HUES64 (cell line): ENCODE results near the gene FTO.

ENCODE experiments used
- H3K27ac ChIP-seq: 2 replicates; pipeline ENCODE4 v1.7.0; 2013; ENCODE audit warnings: low read depth, low read length, inconsistent platforms
- H3K27me3 ChIP-seq: 2 replicates; pipeline ENCODE4 v1.6.1; 2013; ENCODE audit warnings: mild to moderate bottlenecking, low read length; ENCODE audit not compliant: insufficient read depth
- H3K36me3 ChIP-seq: 2 replicates; pipeline ENCODE4 v1.6.1; 2013; ENCODE audit warnings: mild to moderate bottlenecking, low read length; ENCODE audit not compliant: insufficient read depth
- H3K4me1 ChIP-seq: 2 replicates; pipeline ENCODE4 v1.6.1; 2013; ENCODE audit warnings: mild to moderate bottlenecking, low read length, moderate library complexity; ENCODE audit not compliant: insufficient read depth
- H3K4me3 ChIP-seq: 2 replicates; pipeline ENCODE4 v1.5.1; 2013; ENCODE audit warnings: mild to moderate bottlenecking, low read length, moderate library complexity
- H3K9ac ChIP-seq: 2 replicates; pipeline ENCODE4 v1.6.1; 2013; ENCODE audit warnings: mild to moderate bottlenecking, low read depth, low read length
- H3K9me3 ChIP-seq: 2 replicates; pipeline ENCODE4 v1.6.1; 2013; ENCODE audit warnings: low read depth, low read length; ENCODE audit not compliant: insufficient read depth
- WGBS: fragments of 150-250, 120-280 bp; methylation state at CpG from one replicate; pipeline ENCODE4 v1.1.7; 2013; ENCODE audit warnings: missing lambda C conversion rate; 5-methylcytosine and 5-hydroxymethylcytosine counted together

The FTO gene

GRCh38 chr16:54097774-54098173, 393.8 kb downstream of the FTO start:
- no peaks in the 10 kb centered on the region for H3K9me3 ChIP-seq
- no peaks in the 10 kb centered on the region for H3K4me1 ChIP-seq
- H3K9ac ChIP-seq = no peak overlapping the region
- no peak overlapping the region for H3K27ac ChIP-seq
- H3K36me3 ChIP-seq = no peaks in the 10 kb centered on the region
- H3K27me3 ChIP-seq = no peaks in the 10 kb centered on the region
- no peak overlapping the region for H3K4me3 ChIP-seq
- 94% methylated on average over 3 of the region's 3 CpGs for WGBS

GRCh38 chr16:54098247-54098646, 394.3 kb downstream of the FTO start:
- Histone ChIP-seq H3K36me3 (no peaks in the 10 kb centered on the region), H3K27me3 (no peaks in the 10 kb centered on the region), H3K9me3 (no peaks in the 10 kb centered on the region), H3K27ac (no peak overlapping the region), H3K4me3 (no peak overlapping the region), H3K9ac (no peak overlapping the region), H3K4me1 (no peaks in the 10 kb centered on the region)
- WGBS = 94% methylated on average over 2 of the region's 2 CpGs

- no peaks in the 10 kb centered on the region for H3K9me3 ChIP-seq
- 74% methylated on average over 5 of the region's 5 CpGs for WGBS
- no peaks in the 10 kb centered on the region for H3K4me1 ChIP-seq
- no peak overlapping the region for H3K9ac ChIP-seq
- no peaks in the 10 kb centered on the region for H3K27me3 ChIP-seq
- no peak overlapping the region for H3K4me3 ChIP-seq
- no peaks in the 10 kb centered on the region for H3K36me3 ChIP-seq
- H3K27ac ChIP-seq = no peak overlapping the region
Measured at GRCh38 chr16:54099627-54100026, 395.7 kb downstream of the FTO start.

- 84% methylated on average over 9 of the region's 10 CpGs for WGBS
- Histone ChIP-seq H3K4me1 (0 out of 2 replicates have a peak, but pooled peaks cover 4% of the 10 kb centered on the region), H3K9ac (no peak overlapping the region), H3K9me3 (no peaks in the 10 kb centered on the region), H3K4me3 (no peak overlapping the region), H3K36me3 (no peaks in the 10 kb centered on the region), H3K27ac (no peak overlapping the region), H3K27me3 (no peaks in the 10 kb centered on the region)
Measured at GRCh38 chr16:54102888-54103866, 399.2 kb downstream of the FTO start.

- Histone ChIP-seq H3K4me1 (0 out of 2 replicates have a peak, but pooled peaks cover 4% of the 10 kb centered on the region), H3K9me3 (no peaks in the 10 kb centered on the region), H3K4me3 (no peak overlapping the region), H3K27ac (no peak overlapping the region), H3K36me3 (no peaks in the 10 kb centered on the region), H3K27me3 (no peaks in the 10 kb centered on the region), H3K9ac (no peak overlapping the region)
- WGBS = 93% methylated on average over 5 of the region's 5 CpGs
Measured at GRCh38 chr16:54106057-54106456, 402.1 kb downstream of the FTO start.

- Histone ChIP-seq H3K4me1 (0 out of 2 replicates have a peak, but pooled peaks cover 4% of the 10 kb centered on the region), H3K27me3 (no peaks in the 10 kb centered on the region), H3K9ac (no peak overlapping the region), H3K4me3 (no peak overlapping the region), H3K27ac (no peak overlapping the region), H3K36me3 (peaks cover 8% of the 10 kb centered on the region; the same call in 1 of the 2 replicates), H3K9me3 (no peaks in the 10 kb centered on the region)
- 94% methylated on average over 6 of the region's 7 CpGs for WGBS
Measured at GRCh38 chr16:54107583-54108202, 403.7 kb downstream of the FTO start.

- 94% methylated on average over 15 of the region's 16 CpGs for WGBS
- H3K27me3 ChIP-seq = no peaks in the 10 kb centered on the region
- H3K9ac ChIP-seq = no peak overlapping the region
- no peak overlapping the region for H3K4me3 ChIP-seq
- 0 out of 2 replicates have a peak, but pooled peaks cover 4% of the 10 kb centered on the region for H3K4me1 ChIP-seq
- no peak overlapping the region for H3K27ac ChIP-seq
- peaks cover 8% of the 10 kb centered on the region; the same call in 1 of the 2 replicates for H3K36me3 ChIP-seq
- H3K9me3 ChIP-seq = no peaks in the 10 kb centered on the region
Measured at GRCh38 chr16:54110016-54110981, 406.3 kb downstream of the FTO start.

GRCh38 chr16:54112451-54113206, 408.7 kb downstream of the FTO start:
- Histone ChIP-seq H3K4me1 (no peaks in the 10 kb centered on the region), H3K9ac (no peak overlapping the region), H3K4me3 (no peak overlapping the region), H3K27ac (no peak overlapping the region), H3K9me3 (no peaks in the 10 kb centered on the region), H3K36me3 (peaks cover 8% of the 10 kb centered on the region; the same call in 1 of the 2 replicates), H3K27me3 (no peaks in the 10 kb centered on the region)
- whole genome bisulfite sequencing = 92% methylated on average over 7 of the region's 8 CpGs

GRCh38 chr16:54115558-54115957, 411.6 kb downstream of the FTO start:
- Histone ChIP-seq H3K27ac (no peak overlapping the region), H3K4me3 (no peak overlapping the region), H3K36me3 (peaks cover 8% of the 10 kb centered on the region; the same call in 1 of the 2 replicates), H3K4me1 (peaks cover 5% of the 10 kb centered on the region; the same call in 1 of the 2 replicates), H3K9me3 (no peaks in the 10 kb centered on the region), H3K27me3 (no peaks in the 10 kb centered on the region), H3K9ac (no peak overlapping the region)
- 93% methylated on average over 9 of the region's 9 CpGs for WGBS

- H3K36me3 ChIP-seq = peaks cover 8% of the 10 kb centered on the region; the same call in 1 of the 2 replicates
- 95% methylated on average over 17 of the region's 17 CpGs for WGBS
- no peak overlapping the region for H3K9ac ChIP-seq
- no peak overlapping the region for H3K27ac ChIP-seq
- H3K4me3 ChIP-seq = no peak overlapping the region
- peaks cover 5% of the 10 kb centered on the region; the same call in 1 of the 2 replicates for H3K4me1 ChIP-seq
- no peaks in the 10 kb centered on the region for H3K27me3 ChIP-seq
- H3K9me3 ChIP-seq = no peaks in the 10 kb centered on the region
Measured at GRCh38 chr16:54116124-54116655, 412.2 kb downstream of the FTO start.
